ENCODE data around the gene ABCA1.
"Not testable (repeated sequence)": the region's sequence is repeated elsewhere in the genome, so short reads cannot be mapped to it uniquely, and the experiment has no call there.

ABCA1 gene

DNA sequence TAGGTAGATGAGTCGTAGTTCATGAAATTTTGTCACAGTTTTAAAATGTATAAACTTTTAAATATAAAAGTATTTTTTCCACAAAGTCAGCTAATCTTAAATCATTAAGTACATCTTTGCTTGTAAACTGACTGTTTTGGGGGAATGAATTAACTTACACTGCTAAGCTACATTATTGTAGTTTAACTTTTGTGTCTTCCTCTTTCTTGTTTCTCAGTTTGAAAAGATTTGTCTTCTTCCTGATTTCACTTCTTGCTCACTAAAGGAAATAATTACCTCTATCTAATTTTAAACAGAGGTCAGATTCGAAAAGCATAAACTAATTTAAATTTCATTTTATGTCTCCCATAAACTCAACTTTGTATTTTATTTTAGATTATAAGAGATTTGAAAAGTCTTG, 158.3 kb downstream of the ABCA1 start:
- no peak for DNase-seq (ENCODE audit: low read depth in 4 of 4, low spot score in 1 of 4)

DNA sequence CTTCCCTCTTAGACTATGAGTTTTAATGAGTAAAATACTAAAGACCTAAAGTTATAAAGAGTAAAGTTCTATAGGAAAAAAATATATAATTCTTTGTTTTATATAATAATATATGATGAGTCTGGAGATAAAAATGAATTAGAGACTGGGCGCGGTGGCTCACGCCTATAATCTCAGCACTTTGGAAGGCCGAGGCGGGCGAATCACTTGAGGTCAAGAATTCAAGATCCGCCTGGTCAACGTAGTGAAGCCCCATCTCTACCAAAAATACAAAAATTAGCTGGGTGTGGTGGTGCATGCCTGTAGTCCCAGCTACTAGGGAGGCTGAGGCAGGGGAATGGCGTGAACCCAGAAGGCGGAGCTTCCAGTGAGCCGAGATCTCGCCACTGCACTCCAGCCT, 158.9 kb downstream of the ABCA1 start:
- not testable (repeated sequence) for DNase-seq (ENCODE audit: low read depth in 4 of 4, low spot score in 1 of 4)

DNA sequence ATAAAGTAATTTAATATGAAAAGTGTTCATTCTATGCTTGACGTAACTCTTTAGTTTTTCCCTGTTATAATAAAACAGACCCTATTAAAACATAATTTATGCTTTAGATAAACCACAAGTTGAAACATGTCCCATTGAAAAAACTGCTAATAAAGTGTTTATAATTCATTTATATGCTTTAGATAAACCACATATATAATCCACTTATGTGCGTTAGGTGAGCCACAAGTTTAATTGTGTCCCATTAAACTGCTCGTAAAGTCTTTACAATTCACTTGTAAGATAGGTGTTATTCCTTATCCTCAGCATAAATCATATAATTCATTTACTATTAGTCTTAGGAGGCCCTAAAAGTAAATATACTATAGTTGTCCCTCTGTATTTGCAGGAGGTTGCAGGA, 160.4 kb downstream of the ABCA1 start:
- DNase-seq (ENCODE audit: low read depth in 4 of 4, low spot score in 1 of 4), result no peak

DNA sequence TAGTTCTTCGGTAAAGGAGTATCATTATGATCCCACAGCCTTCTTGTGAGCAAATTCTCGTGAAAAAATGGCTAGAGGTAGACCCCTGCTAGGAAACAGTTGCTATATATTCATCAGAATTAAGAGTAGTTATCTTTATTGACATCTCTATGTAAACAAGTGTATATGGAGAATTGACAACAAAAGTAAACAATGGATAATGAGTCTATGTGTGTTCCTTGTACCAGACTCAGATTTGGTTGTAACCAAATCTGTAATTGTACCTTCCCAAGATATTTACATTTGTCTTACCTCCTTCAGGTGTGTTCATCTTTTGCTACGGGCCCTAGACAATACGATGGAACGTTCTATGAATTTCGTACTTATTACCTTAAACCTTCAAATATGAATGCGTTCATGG, 161.9 kb downstream of the ABCA1 start:
- no peak for DNase-seq (ENCODE audit: low read depth in 4 of 4, low spot score in 1 of 4)

DNA sequence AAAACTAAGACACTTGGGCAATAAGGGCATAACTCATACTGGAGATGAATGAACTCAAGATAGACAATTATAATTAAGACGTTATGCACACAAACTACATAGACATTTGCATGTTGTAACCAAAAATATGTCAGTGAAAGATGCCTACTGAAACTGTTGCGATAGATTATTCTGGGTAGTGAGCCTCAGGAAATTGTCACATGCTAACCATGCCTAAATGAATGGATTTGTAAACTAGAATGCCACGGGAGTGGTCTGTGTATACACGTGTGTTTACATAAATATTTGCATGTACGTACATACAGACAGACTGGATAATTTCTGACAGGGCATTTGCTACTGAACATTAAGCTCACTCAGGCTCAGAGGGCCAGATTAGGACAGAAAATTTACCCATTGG, 162.8 kb downstream of the ABCA1 start:
- no peak for DNase-seq (ENCODE audit: low read depth in 4 of 4, low spot score in 1 of 4)

DNA sequence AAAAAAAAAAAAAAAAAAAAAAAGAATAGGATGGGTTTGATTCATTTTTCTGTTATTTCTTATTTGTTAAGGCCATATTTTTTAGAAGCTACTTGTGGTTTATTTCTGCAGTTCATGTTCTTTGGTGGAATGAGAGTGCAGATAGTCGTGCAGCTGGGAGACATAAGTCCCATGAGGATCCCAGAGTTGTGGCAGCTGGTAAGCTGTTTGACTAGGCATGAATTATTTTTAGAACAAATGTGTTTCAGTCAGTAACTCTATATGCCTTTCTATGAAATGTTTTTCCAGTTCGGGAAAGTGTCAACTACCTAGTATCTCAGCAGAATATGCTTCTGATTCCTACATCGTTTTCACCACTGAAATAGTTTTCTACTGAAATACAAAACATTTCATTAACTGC, 169.0 kb downstream of the ABCA1 start:
- DNase-seq (ENCODE audit: low read depth in 4 of 4, low spot score in 1 of 4), result no peak

DNA sequence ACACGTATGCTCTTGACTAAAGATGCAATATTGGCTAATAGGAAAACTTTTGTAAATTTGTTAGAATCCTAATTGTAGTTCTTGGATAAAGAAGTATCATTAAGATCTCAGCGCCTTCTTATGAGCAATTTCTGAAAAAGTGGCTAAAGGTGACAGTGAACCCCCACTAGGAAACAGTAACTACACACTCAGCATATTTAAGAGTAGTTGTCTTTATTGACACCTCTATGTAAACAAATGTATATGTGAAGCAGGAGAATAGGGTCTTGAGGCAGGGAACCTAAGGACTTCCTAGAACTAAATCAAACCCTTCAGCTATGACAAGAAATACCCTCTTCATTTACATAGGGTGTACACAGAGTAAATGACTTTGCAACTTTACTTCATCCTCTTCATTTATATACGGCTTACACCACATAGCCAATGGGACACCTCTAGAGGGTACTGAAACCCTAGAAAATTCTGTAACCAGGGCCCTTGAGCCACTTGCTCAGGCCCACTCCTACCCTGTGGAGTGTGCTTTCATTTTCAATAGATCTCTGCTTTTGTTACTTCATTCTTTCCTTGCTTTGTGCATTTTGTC, 177.7 kb downstream of the ABCA1 start:
- no peak for DNase-seq (ENCODE audit: low read depth in 4 of 4, low spot score in 1 of 4)

DNA sequence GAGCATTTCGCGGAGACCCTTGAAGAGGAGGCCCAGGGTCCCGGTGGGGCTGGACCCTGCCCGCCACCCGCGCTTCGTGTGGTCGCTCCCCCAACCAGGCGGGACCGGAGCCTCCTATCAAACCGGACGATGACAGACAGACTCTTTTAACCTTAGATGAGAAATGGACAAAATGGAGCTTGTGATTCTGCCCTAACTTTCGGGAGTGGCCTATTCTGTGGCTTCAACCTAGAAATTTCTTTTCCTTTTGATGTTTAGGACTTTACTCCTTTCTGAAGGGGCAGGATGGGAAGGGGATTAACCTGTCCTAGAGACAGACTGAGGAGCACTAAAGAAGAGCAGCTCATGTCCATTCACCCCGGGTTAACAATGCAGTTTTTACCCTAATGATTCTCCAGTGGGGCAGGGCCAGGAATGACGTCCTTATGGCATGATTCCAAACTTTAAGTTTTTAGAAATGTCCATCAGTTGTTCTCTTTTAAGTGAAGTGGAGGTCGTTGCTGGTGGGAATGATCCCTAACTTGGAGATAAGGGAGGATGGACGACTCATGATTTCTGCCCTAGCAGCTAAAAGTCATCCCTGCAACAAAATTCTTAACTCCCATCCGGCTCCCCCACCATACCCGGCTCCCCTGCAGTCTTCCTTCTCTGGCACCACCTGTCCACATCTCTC, 179.5 kb downstream of the ABCA1 start:
- DNase-seq (ENCODE audit: low read depth in 4 of 4, low spot score in 1 of 4), result no peak

DNA sequence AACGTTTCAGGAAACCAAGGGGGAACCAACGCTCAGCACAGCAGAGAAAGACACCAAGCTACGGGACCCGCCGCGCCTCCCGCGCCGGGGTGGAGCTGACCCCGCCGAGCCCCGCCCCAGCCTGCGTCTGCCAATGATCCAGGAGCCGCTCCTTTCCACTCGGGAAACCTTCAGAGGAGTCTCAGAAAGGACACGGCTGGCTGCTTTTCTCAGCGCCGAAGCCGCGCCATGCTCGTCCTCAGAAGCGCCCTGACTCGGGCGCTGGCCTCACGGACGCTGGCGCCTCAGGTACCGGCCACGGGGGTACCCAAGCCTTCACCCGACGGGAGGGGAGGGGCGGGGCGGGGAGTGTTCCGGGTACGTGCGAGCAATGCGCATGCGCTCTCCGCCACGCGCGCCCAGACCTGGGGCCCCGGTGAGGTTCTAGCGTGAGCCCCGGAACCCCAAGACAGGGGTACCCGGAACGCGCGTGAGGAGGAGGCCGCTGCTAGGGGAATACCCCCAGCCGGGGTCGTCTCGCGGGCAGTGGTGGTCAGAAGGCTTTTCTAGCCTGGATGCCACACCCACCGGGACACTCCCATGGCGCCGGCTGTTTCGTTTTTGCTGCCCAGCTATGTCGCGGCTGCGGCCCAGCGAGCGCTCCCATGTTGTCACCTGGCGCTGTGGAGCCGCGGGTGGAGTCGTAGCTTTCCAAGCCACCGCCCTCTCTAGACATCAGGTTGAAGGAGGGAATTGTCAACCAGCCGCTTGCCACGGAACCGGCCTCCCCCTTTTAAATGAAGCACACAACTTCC, 180.2 kb downstream of the ABCA1 start, which contains the start of gene NIPSNAP3A:
Gene NIPSNAP3A (plus strand): TSS at position 119 of the 794 bp plus-strand sequence. CDS start 110 bp downstream, at position 229.
- peak; percentile 60 to 86 (median 78) for DNase-seq (ENCODE audit: low read depth in 4 of 4, low spot score in 1 of 4)

DNA sequence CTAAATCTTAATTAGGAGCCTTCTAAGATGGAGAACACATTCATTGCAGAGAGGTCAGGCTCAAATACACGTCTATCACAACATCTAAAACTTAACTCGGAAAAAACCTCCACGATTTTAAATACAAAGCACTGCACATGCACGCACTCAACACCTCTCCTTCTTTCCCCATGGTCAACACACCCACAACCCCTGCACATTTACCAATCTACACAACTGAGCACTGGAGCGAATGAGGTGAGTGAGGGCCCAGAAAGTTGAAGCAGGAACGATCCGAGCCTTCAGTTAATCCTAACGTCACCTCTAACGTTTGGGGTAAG, 180.8 kb downstream of the ABCA1 start:
- no peak for DNase-seq (ENCODE audit: low read depth in 4 of 4, low spot score in 1 of 4)

DNA sequence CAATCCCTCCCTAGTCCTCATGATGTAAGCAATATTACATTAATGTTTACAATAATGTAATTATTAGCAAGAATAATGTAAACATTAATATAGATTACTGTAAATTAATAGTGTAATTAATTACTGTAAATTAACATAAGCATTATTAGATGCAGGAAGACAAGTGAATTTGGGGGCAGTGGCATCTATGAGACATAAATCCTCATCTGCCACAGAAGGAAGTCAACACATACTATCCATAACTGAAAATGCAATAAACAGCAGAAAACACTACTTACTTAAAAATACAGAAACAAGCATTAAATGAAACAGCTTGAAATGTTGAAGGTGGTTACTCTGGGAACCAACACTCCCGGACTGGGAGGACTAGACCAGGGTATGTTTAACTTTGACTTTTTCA, 181.2 kb downstream of the ABCA1 start:
- no peak for DNase-seq (ENCODE audit: low read depth in 4 of 4, low spot score in 1 of 4)

DNA sequence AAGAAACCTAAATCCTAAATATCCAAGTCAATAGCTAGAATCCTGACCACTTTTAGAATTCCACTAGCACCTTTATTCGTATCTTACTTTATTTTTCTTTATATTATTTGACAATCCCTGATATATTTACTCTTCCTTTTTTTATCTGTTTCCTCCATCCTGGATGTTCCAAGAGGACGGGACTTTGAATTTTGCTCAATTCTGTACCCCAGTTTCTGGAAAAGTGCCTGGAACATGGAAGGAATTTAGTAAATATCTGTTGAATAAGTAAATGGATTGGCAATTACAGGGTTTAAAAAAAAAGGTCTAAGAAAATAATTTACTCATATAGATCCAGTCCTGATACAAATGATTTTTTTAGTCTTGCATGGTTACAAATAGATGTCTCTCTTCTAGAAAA, 181.7 kb downstream of the ABCA1 start:
- no peak for DNase-seq (ENCODE audit: low read depth in 4 of 4, low spot score in 1 of 4)

DNA sequence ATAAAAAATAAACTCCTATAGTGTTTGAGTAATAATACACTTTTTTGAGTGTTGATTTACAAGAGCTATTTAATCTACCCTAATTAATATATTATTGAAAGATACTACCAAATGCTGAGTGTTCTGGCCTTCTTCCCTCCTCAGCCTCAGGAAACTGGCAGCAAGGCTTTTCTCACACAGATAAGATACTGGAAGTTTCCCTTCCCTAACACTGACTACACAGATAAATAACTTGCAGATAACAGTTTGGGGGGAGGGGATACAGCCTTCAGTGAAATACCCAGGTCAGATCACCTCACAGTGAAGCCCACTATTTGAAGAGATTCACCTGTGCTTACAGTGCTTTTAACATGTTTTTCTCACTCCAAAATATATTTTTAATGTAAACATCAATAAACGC, 182.1 kb downstream of the ABCA1 start:
- DNase-seq (ENCODE audit: low read depth in 4 of 4, low spot score in 1 of 4), result no peak

DNA sequence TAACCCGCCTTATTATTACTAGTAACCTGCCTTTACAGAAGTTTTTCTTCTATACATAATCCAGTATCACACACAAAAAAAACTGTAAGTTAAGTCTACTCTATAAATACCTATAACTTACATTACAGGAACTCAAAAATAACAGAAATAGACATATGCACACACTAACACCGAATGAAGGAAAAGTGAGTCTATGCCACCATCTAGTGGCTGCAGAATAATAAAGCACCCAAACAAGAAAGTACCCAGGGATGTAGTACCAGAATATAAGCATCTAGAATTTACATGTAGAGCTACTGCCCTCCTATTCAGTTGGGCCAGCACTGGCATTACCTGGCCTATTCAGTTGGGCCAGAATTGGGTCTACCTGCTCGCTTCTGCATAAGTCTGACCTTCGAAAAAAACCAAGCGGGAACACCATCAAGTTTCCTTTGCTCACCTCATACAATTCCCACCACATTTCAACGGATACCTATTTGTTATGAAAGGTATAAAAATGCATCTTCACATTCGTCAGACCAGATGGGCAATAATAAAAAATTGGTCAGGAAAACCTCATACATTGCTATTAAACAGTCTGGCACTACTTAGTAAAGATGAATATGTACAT, 184.5 kb downstream of the ABCA1 start:
- DNase-seq (ENCODE audit: low read depth in 4 of 4, low spot score in 1 of 4), result no peak

DNA sequence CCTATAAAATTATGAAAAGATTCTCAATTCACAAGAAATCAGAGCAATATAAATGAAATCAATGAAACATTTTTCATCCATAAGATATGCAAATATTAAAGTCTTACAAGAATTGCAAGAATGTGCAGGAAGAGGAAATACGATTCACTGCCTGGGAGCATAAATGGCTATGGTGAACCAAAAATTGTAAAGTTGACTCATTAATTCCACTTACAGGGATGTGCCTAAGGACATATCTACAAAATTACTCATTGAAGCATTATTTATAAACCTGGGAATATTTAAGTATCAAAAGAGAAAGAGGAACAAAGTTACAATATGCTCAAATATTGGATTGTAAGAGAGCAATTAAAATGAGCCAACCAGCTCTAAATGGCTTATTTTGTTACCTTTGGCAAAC, 187.3 kb downstream of the ABCA1 start:
- DNase-seq (ENCODE audit: low read depth in 4 of 4, low spot score in 1 of 4), result no peak

DNA sequence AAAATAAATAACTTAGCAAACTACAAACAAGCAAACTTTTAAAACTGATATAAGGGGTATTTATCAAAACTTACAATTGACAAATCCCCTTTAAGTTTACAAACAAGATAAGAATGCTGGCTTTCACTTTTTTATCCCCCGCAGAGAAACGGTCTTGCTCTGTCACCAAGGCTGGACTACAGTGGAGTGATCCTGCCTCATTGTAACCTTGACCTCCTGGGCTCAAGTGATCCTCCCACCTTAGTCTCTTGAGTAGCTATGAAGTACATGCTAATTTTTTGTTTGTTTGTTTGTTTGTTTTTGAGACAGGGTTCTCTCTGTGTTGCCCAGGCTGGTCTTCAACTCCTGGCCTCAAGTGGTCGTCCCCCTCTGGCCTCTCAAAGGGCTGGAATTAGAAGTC, 189.5 kb downstream of the ABCA1 start:
- no peak for DNase-seq (ENCODE audit: low read depth in 4 of 4, low spot score in 1 of 4)
